AG04450 (cell line): ENCODE results near the gene MAP6D1. TPM values are rescaled to one million over a fixed set of nuclear protein-coding genes. Genes with fewer than 3 reads are reported as not detected.

Source experiments
- CTCF ChIA-PET: fragments of 300-600, 350-600 bp; formaldehyde crosslinking; extraction: SDS; loops from one replicate; lab custom pipeline; 2022; ENCODE audit warnings: antibody characterized with exemption, inconsistent platforms; lab: Charles Lee
- POLR2A ChIA-PET: fragments of 350-600 bp; formaldehyde crosslinking; extraction: SDS; loops from one replicate; lab custom pipeline; 2021; ENCODE audit warnings: antibody characterized with exemption, inconsistent platforms; lab: Yijun Ruan, JAX
- DNase-seq: peaks from one replicate; pipeline ENCODE4 v3.0.0-alpha.2; 2011; ENCODE audit warnings: low read depth, low spot score
- H3K27ac ChIP-seq: one replicate; pipeline ENCODE4 v1.5.1; 2012; ENCODE audit warnings: low read depth, low read length, control low read depth
- H3K27me3 ChIP-seq: one replicate; pipeline ENCODE4 v1.6.0; 2012; ENCODE audit warnings: low read length; ENCODE audit not compliant: control insufficient read depth, insufficient read depth
- H3K4me3 ChIP-seq: 2 replicates; pipeline ENCODE4 v1.5.1; 2011; ENCODE audit warnings: mild to moderate bottlenecking, low read depth, low read length, control low read depth
- H3K9me3 ChIP-seq: 2 replicates; pipeline ENCODE4 v1.5.1; 2012; ENCODE audit warnings: low read length; ENCODE audit not compliant: control insufficient read depth, insufficient read depth
- polyA plus RNA-seq: library from polyadenylated mRNA; depleted of rRNA; stranded (reverse); fragments of >200 nt; gene quantifications from 2 replicates; pipeline ENCODE4 v1.2.3, GENCODE V29; 2011
- TF ChIP-seq, protein P1 (sequence below): IDR thresholded peaks from 2 replicates; pipeline ENCODE4 v1.5.1; 2011; ENCODE audit warnings: low read depth, low read length, control low read depth, inconsistent platforms

MAP6D1 gene
- polyA plus RNA-seq, 1 experiment = 6.1 TPM

DNA sequence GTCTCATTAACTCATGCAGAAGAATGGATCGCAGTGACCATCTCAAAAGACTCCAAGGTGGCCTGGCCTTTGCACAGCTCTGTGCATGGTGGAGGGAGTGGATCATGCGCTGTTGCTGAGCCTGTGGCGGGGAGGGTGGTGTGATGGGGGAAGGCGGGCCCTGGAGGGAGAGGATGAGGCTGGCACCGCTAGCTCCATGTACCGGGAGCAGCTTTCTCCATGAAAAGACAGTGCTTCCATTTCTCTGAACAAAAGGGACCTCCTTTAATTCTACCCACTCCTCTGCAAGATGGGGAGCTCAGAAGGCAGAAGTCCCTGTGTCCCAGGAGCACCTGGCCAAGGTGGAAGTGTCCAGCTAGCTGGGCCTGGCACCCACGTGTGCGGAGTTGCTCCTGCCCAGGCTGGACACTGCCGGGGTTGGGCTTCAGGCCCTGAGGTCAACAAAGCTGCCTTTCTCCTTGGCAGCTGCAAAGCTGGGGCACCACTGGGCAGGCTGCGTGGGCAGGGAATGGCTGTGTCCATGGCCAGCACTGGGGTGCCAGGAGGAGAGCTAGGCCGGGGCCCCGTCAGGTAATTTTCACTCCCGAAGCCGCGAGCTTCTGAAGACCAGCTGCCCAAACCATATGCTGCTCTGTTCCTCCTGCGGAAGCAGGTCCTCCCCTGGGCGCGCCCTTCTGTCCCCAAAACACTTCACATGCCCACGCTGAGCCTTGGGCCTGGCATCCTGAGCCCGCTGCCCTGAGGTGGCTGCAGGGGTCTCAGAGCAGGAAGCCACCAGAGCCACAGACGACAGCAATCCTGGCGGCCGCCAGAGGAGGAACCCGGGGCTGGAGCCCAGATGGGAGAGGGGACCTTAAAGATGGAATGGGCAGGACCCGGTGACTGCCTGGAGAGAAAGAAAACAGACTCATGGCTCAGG, 6.4 kb downstream of the MAP6D1 start:
- no peak overlapping the region for H3K4me3 ChIP-seq
- ChIA-PET CTCF (interaction anchor here (1.3 kb wide), 1 partner anchor 65 kb away, joined by 3 read pairs; the partner anchor contains the start of gene PARL), POLR2A (no interaction called here)
- H3K27ac ChIP-seq = no peak overlapping the region
- TF ChIP-seq, protein P1, sequence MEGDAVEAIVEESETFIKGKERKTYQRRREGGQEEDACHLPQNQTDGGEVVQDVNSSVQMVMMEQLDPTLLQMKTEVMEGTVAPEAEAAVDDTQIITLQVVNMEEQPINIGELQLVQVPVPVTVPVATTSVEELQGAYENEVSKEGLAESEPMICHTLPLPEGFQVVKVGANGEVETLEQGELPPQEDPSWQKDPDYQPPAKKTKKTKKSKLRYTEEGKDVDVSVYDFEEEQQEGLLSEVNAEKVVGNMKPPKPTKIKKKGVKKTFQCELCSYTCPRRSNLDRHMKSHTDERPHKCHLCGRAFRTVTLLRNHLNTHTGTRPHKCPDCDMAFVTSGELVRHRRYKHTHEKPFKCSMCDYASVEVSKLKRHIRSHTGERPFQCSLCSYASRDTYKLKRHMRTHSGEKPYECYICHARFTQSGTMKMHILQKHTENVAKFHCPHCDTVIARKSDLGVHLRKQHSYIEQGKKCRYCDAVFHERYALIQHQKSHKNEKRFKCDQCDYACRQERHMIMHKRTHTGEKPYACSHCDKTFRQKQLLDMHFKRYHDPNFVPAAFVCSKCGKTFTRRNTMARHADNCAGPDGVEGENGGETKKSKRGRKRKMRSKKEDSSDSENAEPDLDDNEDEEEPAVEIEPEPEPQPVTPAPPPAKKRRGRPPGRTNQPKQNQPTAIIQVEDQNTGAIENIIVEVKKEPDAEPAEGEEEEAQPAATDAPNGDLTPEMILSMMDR = no peak
- H3K9me3 ChIP-seq = no peaks in the 10 kb centered on the region; the same call in 1 of the 2 replicates
- no peaks in the 10 kb centered on the region for H3K27me3 ChIP-seq
- DNase-seq = no peak

DNA sequence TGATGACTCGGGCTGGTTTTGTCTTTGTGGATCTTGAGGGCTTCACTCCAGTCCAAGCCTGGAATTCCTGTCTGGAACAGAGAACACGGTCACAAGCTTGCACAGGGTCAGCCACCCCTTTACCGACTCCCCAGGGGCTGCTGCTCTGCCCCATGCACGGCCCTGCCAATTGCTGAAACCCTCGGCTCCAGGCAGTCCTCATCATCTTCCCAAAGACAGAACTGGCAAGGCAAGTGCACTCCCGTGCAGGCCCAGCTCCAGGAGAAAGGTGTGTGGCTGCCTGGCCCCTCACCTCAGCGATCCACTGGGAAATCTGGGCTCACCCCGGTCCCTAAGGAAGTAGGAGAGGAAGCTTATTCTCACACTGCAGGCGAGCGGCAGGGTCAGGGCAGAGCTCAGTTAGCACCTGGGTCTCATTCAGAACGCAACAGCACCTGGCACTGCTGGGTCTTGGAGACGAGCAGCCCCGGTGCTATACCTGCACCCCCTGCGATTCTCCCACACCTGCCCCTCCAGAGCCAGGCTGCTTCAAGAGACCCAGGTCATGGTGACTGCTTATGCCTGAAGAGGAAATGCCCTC, 7.2 kb downstream of the MAP6D1 start:
- no peaks in the 10 kb centered on the region; the same call in 1 of the 2 replicates for H3K9me3 ChIP-seq
- TF ChIP-seq, protein P1 = no peak
- POLR2A ChIA-PET = no interaction called here

DNA sequence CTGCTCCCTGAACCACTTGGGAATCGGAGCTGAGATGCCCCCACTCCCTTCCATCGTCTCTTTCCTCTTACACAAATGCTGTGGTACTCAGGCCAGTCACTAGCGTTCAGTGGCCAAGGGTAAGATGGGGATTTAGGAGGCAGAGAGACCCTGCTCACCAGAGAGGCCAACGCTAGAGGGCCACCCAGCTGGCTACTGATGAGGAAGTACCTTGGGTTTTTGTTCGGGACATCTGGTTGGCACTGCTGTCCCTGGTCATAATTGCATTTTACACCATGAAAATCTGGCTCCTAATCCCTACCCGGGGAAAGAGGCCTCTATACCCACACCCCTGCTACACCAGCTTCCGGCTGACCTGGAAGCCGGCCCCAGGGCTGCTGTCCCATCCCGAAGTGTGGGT, 7.7 kb downstream of the MAP6D1 start:
- CTCF ChIA-PET = no interaction called here
- POLR2A ChIA-PET = interaction anchor here (0.5 kb wide), 1 partner anchor 22 kb away, joined by 3 read pairs; no protein-coding TSS in a partner anchor

More for the DNA sequence above, 7.2 kb downstream of the MAP6D1 start:
- no peaks in the 10 kb centered on the region for H3K27me3 ChIP-seq
- DNase-seq = no peak
- CTCF ChIA-PET = interaction anchor here (1.3 kb wide), 1 partner anchor 66 kb away, joined by 3 read pairs; the partner anchor contains the start of gene PARL
- H3K27ac ChIP-seq = no peak overlapping the region
- no peak overlapping the region for H3K4me3 ChIP-seq

DNA sequence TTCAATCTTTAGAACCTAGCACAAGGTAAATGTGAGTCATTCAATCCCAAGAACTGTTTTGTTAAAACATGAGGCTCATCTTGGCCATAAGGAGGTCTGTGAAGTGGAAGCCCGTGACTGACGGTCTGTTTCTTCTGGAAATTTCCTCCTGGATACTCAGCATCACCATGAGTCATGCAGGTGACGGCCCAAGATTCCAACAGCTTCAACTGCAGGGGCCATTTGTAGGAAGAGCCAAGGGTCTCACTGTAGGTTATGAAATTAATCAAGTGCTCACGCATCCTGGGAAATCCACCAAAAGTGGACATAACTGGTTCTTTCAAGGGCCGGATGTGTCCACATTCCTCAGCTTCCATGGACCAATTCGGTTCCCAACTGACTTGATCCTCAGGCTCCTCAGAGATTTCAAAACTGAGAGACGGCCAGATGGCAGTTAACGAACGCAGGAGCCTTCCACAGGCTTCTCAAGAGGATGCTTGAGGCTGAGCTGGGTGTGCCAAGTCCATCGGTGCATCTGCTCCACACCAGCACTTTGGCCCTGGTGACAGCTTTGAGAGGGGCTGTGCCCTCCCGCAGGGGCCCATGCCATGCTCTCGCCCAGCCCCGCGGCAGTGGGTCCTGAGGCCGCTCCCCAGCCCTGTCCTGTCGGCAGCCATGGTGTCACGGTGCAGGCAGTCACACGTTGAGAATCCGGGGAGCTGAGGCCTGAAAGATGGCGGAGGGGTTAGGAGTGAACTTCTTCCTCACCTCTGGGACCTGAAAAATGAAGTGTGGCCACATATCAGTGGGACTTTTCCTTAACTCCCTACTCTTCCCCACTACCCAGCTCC, 8.5 kb downstream of the MAP6D1 start:
- ChIA-PET POLR2A (interaction anchor here (0.5 kb wide), 1 partner anchor 21 kb away, joined by 3 read pairs; no protein-coding TSS in a partner anchor), CTCF (interaction anchor here (1.4 to 1.9 kb wide), 2 partner anchors 9 to 68 kb away, joined by 4 read pairs; partner anchors contain the start of gene PARL)
- Histone ChIP-seq H3K27me3 (no peaks in the 10 kb centered on the region), H3K4me3 (no peak overlapping the region), H3K9me3 (no peaks in the 10 kb centered on the region; the same call in 1 of the 2 replicates), H3K27ac (no peak overlapping the region)
- TF ChIP-seq, protein P1 = no peak
- DNase-seq = no peak

More for the DNA sequence above, 7.7 kb downstream of the MAP6D1 start:
- H3K9me3 ChIP-seq = no peaks in the 10 kb centered on the region; the same call in 1 of the 2 replicates
- H3K27ac ChIP-seq = no peak overlapping the region
- no peak overlapping the region for H3K4me3 ChIP-seq
- TF ChIP-seq, protein P1 = no peak
- H3K27me3 ChIP-seq = no peaks in the 10 kb centered on the region
- no peak for DNase-seq
